HEK293T (cell line): ENCODE measurements around the gene IL1RAP.

Experiments used
- BHLHE40 ChIP-seq: fragments of 450-650 bp; IDR thresholded peaks from 2 replicates; pipeline ENCODE4 v1.6.1; 2016; ENCODE audit warnings: mild to moderate bottlenecking, moderate library complexity, borderline replicate concordance
- FOXA1 ChIP-seq: fragments of 450-650 bp; IDR thresholded peaks from 2 replicates; pipeline ENCODE4 v1.6.1; 2016; ENCODE audit warnings: mild to moderate bottlenecking
- HDGF ChIP-seq: fragments of 450-650 bp; IDR thresholded peaks from 2 replicates; pipeline ENCODE4 v1.6.1; 2017; ENCODE audit warnings: antibody characterized with exemption, borderline replicate concordance
- L3MBTL2 ChIP-seq: fragments of 450-650 bp; conservative IDR thresholded peaks from 2 replicates; pipeline ENCODE4 v1.6.1; 2016; ENCODE audit warnings: mild to moderate bottlenecking
- ZNF384 ChIP-seq: fragments of 450-650 bp; IDR thresholded peaks from 2 replicates; pipeline ENCODE4 v1.6.1; 2016
- TF ChIP-seq, protein P1 (sequence below): fragments of 450-650 bp; IDR thresholded peaks from 2 replicates; pipeline ENCODE4 v1.6.1; 2016

- TF ChIP-seq FOXA1 (no peak), ZNF384 (no peak), L3MBTL2 (no peak), HDGF (no peak), BHLHE40 (no peak)
- TF ChIP-seq, protein P1, sequence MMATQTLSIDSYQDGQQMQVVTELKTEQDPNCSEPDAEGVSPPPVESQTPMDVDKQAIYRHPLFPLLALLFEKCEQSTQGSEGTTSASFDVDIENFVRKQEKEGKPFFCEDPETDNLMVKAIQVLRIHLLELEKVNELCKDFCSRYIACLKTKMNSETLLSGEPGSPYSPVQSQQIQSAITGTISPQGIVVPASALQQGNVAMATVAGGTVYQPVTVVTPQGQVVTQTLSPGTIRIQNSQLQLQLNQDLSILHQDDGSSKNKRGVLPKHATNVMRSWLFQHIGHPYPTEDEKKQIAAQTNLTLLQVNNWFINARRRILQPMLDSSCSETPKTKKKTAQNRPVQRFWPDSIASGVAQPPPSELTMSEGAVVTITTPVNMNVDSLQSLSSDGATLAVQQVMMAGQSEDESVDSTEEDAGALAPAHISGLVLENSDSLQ = no peak
Observed at GRCh38 chr3:190548031-190548656, 34.3 kb downstream of the IL1RAP start.
